ENCODE results near the gene KBTBD12.

Gene KBTBD12

DNA sequence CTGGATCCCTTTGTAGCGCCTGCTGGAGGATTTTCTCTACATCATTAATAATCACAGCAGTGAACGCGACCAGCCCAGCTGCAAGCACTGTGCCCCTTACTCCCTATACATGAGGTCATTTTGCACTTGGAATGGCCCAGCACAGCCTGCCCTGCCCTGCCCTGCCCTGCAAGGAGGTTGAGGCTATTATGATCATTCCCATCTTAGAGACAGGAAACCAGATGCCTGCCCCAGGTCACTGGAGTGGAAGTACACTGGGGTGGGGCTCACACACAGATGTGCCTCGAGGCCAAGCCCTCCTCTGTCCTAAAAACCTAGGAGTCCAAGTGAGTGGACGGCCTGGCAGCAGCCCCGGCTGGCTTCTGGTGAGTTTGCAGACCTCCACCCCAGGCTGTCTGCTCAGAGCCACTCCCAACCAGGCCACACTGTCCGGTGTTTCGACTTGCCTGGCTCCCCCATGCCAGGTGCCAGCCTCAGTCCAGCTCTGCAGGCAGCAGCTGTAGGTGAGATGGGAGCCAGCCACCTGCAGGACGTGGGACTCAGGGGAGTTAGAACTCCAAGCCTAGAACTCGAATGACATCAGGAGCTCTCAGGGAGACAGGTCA, 106.8 kb downstream of the KBTBD12 start:
- DNase-seq (ENCODE audit: low spot score), result no peak

DNA sequence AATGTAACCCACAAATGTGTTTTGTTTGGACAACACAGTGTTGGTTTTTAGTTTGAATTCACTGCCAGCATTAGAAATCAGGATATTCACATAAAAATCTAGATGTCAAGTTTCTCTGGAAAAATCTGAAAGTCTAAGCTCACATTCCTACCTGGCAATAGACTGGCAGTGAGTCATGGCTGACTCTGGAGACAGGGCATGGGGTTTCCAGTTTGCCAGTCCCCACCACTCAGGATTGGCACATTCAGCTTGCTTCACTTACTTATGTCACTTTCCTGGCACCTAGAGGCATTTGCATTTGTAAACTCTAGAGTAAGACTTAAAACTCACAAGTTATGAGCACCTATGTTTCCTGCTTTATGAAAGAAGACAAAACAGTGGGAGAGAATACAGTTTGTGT, 118.1 kb downstream of the KBTBD12 start:
- DNase-seq (ENCODE audit: low spot score), result no peak

DNA sequence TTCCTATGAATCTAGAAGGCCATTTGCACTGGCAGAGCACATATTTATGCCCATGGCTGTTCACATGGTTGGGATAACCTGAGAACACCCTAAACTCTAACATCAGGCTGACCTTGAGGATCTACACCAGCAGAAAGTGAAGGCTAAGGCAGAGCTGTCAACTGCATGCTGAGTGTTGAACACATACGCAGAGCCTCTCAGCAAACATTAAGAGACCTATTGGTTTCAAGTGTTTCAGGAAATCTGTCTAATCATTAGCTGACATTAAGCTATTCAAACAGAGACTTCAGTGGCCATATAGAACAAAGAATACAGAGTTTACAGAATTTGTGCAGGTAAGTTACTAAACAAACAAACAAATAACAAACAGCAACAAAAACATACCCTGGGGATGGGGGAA, 121.1 kb downstream of the KBTBD12 start:
- DNase-seq (ENCODE audit: low spot score), result no peak
